Endodermal cell (in vitro differentiated cells): ENCODE measurements around the gene SEC14L1. TPM values are rescaled to one million over a fixed set of nuclear protein-coding genes. Genes with fewer than 3 reads are reported as not detected.

Source experiments
- DNase-seq: peaks from one replicate; pipeline ENCODE4 v3.0.0-alpha.2; 2017
- H3K27ac ChIP-seq: 2 replicates; pipeline ENCODE4 v1.5.1; 2013; ENCODE audit warnings: mild to moderate bottlenecking, low read depth, low read length, moderate library complexity
- H3K27me3 ChIP-seq: 2 replicates; pipeline ENCODE4 v1.6.1; 2013; ENCODE audit warnings: mild to moderate bottlenecking, low read length, moderate library complexity; ENCODE audit not compliant: insufficient read depth, control insufficient read depth, poor library complexity, severe bottlenecking
- H3K36me3 ChIP-seq: 2 replicates; pipeline ENCODE4 v1.7.0; 2013; ENCODE audit warnings: mild to moderate bottlenecking, low read length, moderate library complexity; ENCODE audit not compliant: control insufficient read depth, insufficient read depth
- H3K4me1 ChIP-seq: one replicate; pipeline ENCODE4 v1.7.0; 2013; ENCODE audit warnings: low read length; ENCODE audit not compliant: control insufficient read depth, insufficient read depth
- H3K4me3 ChIP-seq: 2 replicates; pipeline ENCODE4 v1.5.1; 2013; ENCODE audit warnings: mild to moderate bottlenecking, low read length, moderate library complexity
- H3K9ac ChIP-seq: 2 replicates; pipeline ENCODE4 v1.6.1; 2013; ENCODE audit warnings: mild to moderate bottlenecking, low read length, moderate library complexity; ENCODE audit not compliant: poor library complexity, severe bottlenecking; ENCODE audit errors: extremely low read depth
- H3K9me3 ChIP-seq: 2 replicates; pipeline ENCODE4 v1.6.1; 2013; ENCODE audit warnings: mild to moderate bottlenecking, low read length, moderate library complexity; ENCODE audit not compliant: control insufficient read depth
- H3K27ac Mint-ChIP-seq: 2 replicates; pipeline ENCODE4 v1.8.0; 2020; ENCODE audit warnings: mixed read lengths
- H3K27me3 Mint-ChIP-seq: 2 replicates; pipeline ENCODE4 v1.8.0; 2021; ENCODE audit warnings: mild to moderate bottlenecking, mixed read lengths; ENCODE audit not compliant: insufficient read depth
- H3K36me3 Mint-ChIP-seq: 2 replicates; pipeline ENCODE4 v1.8.0; 2020; ENCODE audit warnings: low read depth, mixed read lengths
- H3K4me1 Mint-ChIP-seq: 2 replicates; pipeline ENCODE4 v1.8.0; 2020; ENCODE audit warnings: mixed read lengths
- H3K4me3 Mint-ChIP-seq: 2 replicates; pipeline ENCODE4 v1.8.0; 2020; ENCODE audit warnings: mild to moderate bottlenecking, moderate library complexity, mixed read lengths
- H3K9me3 Mint-ChIP-seq: 2 replicates; pipeline ENCODE4 v1.8.0; 2020; ENCODE audit warnings: mild to moderate bottlenecking, mixed read lengths
- CTCF ChIP-seq: fragments of 200-600 bp; sonication (generic); conservative IDR thresholded peaks from 2 replicates; pipeline ENCODE4 v1.5.0; 2021; ENCODE audit warnings: antibody characterized with exemption, mild to moderate bottlenecking
- WGBS, 2 experiments: methylation state at CpG; one replicate each; pipeline versions ENCODE4 v1.1.5 to v1.1.7; 2013; ENCODE audit warnings: missing lambda C conversion rate in 2 of 2, mixed read lengths in 1 of 2; ENCODE audit not compliant: insufficient coverage in 1 of 2, insufficient read length in 1 of 2; 5-methylcytosine and 5-hydroxymethylcytosine counted together
- total RNA-seq, 2 donors: library from RNA; stranded (reverse); fragmentation: NEBNext Ultra II Directional in 1 of 2; extraction: Animal tissue kit (Norgen Biotek cat#: 25700) in 1 of 2; gene quantifications; 2 replicates in 1 of 2; 3 replicates in 1 of 2; pipeline ENCODE4 v1.2.1, GENCODE V29; 2021

SEC14L1 gene
- total RNA-seq, 2 donors from 2014 or later = 77.0 to 87.4 TPM

GRCh38 chr17:77205396-77206125 lies 64.8 kb downstream of the SEC14L1 start:
- Mint-ChIP-seq H3K36me3 (peaks cover 75% of the 10 kb centered on the region), H3K27me3 (no peaks in the 10 kb centered on the region), H3K27ac (no peak overlapping the region), H3K4me3 (no peak overlapping the region), H3K9me3 (no peaks in the 10 kb centered on the region), H3K4me1 (peaks cover 3% of the 10 kb centered on the region)
- TF ChIP-seq CTCF = no peak
- no peak overlapping the region for H3K27ac ChIP-seq
- no peaks in the 10 kb centered on the region for H3K4me1 ChIP-seq
- no peak overlapping the region for H3K4me3 ChIP-seq
- WGBS, 2 experiments = 93 to 100% methylated on average over 4 to 9 of the region's 9 CpGs
- H3K27me3 ChIP-seq = no peaks in the 10 kb centered on the region
- H3K36me3 ChIP-seq = peaks cover 70% of the 10 kb centered on the region
- H3K9ac ChIP-seq = no peak overlapping the region
- H3K9me3 ChIP-seq = no peaks in the 10 kb centered on the region
- no peak for DNase-seq

DNA sequence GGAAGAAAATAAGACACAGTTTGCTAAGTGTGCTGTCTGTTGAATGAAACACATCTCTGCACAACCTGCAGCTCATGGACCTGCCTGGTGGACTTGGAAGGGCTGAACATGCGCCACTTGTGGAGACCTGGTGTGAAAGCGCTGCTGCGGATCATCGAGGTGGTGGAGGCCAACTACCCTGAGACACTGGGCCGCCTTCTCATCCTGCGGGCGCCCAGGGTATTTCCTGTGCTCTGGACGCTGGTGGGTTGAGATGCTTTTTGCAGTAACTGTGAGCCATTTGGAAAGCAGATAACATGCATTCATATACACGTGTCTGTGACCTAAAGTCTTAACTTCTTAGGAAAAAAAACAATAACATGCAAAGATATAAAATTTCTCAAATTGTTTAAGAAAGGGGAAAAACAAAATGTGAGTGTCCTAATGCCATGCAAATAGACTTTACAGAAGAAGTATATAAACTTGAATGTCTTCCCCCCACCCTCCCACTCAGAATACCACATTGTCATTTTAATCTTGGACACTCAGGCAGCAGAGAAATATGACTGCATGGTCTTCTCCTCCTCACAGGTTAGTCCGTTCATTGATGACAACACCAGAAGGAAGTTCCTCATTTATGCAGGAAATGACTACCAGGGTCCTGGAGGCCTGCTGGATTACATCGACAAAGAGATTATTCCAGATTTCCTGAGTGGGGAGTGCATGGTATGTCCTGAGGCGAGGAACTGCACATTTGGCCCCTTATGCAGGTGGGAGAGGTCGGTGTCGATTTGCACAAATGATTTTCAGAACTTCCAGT lies 65.6 kb downstream of the SEC14L1 start:
- Mint-ChIP-seq H3K4me3 (no peak overlapping the region), H3K27me3 (no peaks in the 10 kb centered on the region), H3K4me1 (peaks cover 3% of the 10 kb centered on the region), H3K9me3 (no peaks in the 10 kb centered on the region), H3K36me3 (peaks cover 74% of the 10 kb centered on the region), H3K27ac (no peak overlapping the region)
- no peak for TF ChIP-seq CTCF
- no peaks in the 10 kb centered on the region for H3K27me3 ChIP-seq
- DNase-seq = no peak
- no peak overlapping the region for H3K4me3 ChIP-seq
- H3K27ac ChIP-seq = no peak overlapping the region
- no peaks in the 10 kb centered on the region for H3K4me1 ChIP-seq
- H3K36me3 ChIP-seq = peaks cover 67% of the 10 kb centered on the region
- H3K9me3 ChIP-seq = no peaks in the 10 kb centered on the region
- H3K9ac ChIP-seq = no peak overlapping the region
- whole genome bisulfite sequencing, 2 experiments = 82 to 94% methylated on average over 2 to 14 of the region's 14 CpGs

GRCh38 chr17:77207689-77208216 lies 67.0 kb downstream of the SEC14L1 start:
- Mint-ChIP-seq H3K4me3 (no peak overlapping the region), H3K27ac (peak overlapping the region; percentile 20), H3K4me1 (peaks cover 3% of the 10 kb centered on the region), H3K9me3 (no peaks in the 10 kb centered on the region), H3K36me3 (peaks cover 77% of the 10 kb centered on the region), H3K27me3 (no peaks in the 10 kb centered on the region)
- no peak overlapping the region for H3K4me3 ChIP-seq
- TF ChIP-seq CTCF = no peak
- H3K9ac ChIP-seq = no peak overlapping the region
- no peaks in the 10 kb centered on the region for H3K9me3 ChIP-seq
- H3K36me3 ChIP-seq = peaks cover 72% of the 10 kb centered on the region
- no peaks in the 10 kb centered on the region for H3K4me1 ChIP-seq
- WGBS, 2 experiments = 89% methylated on average over 7 to 9 of the region's 9 CpGs
- DNase-seq = no peak
- no peaks in the 10 kb centered on the region for H3K27me3 ChIP-seq
- no peak overlapping the region for H3K27ac ChIP-seq
